LNCAP (cell line): ENCODE measurements around the gene AHNAK2.

ENCODE experiments used
- CTCF ChIP-seq: fragments of 450-650 bp; IDR thresholded peaks from 2 replicates; pipeline ENCODE4 v1.5.1; 2017; ENCODE audit warnings: mild to moderate bottlenecking

Gene AHNAK2

GRCh38 chr14:104913435-104913834 lies 64.7 kb downstream of the AHNAK2 start:
- TF ChIP-seq CTCF, result no peak

- no peak for TF ChIP-seq CTCF
These were observed 66.1 kb downstream of the AHNAK2 start for GRCh38 chr14:104912053-104912452.

GRCh38 chr14:104908303-104908702 lies 69.9 kb downstream of the AHNAK2 start:
- no peak for TF ChIP-seq CTCF

- no peak for TF ChIP-seq CTCF
These were observed 74.2 kb downstream of the AHNAK2 start for GRCh38 chr14:104903990-104904389.

GRCh38 chr14:104900639-104901512 lies 77.3 kb downstream of the AHNAK2 start:
- no peak for TF ChIP-seq CTCF

GRCh38 chr14:104899781-104900180 lies 78.4 kb downstream of the AHNAK2 start:
- no peak for TF ChIP-seq CTCF

GRCh38 chr14:104898870-104899510 lies 79.2 kb downstream of the AHNAK2 start:
- TF ChIP-seq CTCF, result no peak
